ENCODE results near the gene SYNGR2. TPM values are rescaled to one million over a fixed set of nuclear protein-coding genes. Genes with fewer than 3 reads are reported as not detected.
A peak's percentile ranks its signal among the peaks of the same experiment; 100 is the strongest.

SYNGR2 gene
- total RNA-seq, 2 donors from 2014 or later: 133 to 284 TPM

- Histone ChIP-seq H3K36me3 (no peaks in the 10 kb centered on the region), H3K4me3 (no peak overlapping the region), H3K27ac (no peak overlapping the region), H3K27me3 (replicated peaks; ENCODE audit: insufficient read depth) (no peaks in the 10 kb centered on the region), H3K4me1 (replicated peaks) (peaks cover 12% of the 10 kb centered on the region), H3K9me3 (no peaks in the 10 kb centered on the region)
- 85% methylated on average over 29 of the region's 30 CpGs for WGBS
- TF ChIP-seq POLR2AphosphoS5 (IDR thresholded peaks at IDR 0.05): no peak
- no peak for TF ChIP-seq CTCF (IDR thresholded peaks at IDR 0.05)
- no peak for TF ChIP-seq POLR2A (IDR thresholded peaks at IDR 0.05)
- intact Hi-C loops (cut with DNase I): no loop called here
- DNase-seq (ENCODE audit: low spot score): no peak
Observed at GRCh38 chr17:78124081-78124835, 44.1 kb upstream of the SYNGR2 start.

- Histone ChIP-seq H3K27ac (peak overlapping the region in 1 of 2 donors; percentile 38), H3K27me3 (replicated peaks; ENCODE audit: insufficient read depth) (no peaks in the 10 kb centered on the region), H3K4me1 (replicated peaks) (peaks cover 12% of the 10 kb centered on the region), H3K36me3 (no peaks in the 10 kb centered on the region), H3K9me3 (no peaks in the 10 kb centered on the region), H3K4me3 (no peak overlapping the region)
- intact Hi-C loops (cut with DNase I): no loop called here
- DNase-seq (ENCODE audit: low spot score): no peak
- WGBS: 86% methylated on average over 8 of the region's 12 CpGs
- TF ChIP-seq CTCF (IDR thresholded peaks at IDR 0.05): no peak
- no peak for TF ChIP-seq POLR2A (IDR thresholded peaks at IDR 0.05)
- no peak for TF ChIP-seq POLR2AphosphoS5 (IDR thresholded peaks at IDR 0.05)
Observed at GRCh38 chr17:78124836-78125137, 43.6 kb upstream of the SYNGR2 start.

GRCh38 chr17:78125138-78125913, 43.1 kb upstream of the SYNGR2 start:
- Histone ChIP-seq H3K27ac (peak overlapping the region in 1 of 2 donors; percentile 38), H3K36me3 (no peaks in the 10 kb centered on the region), H3K9me3 (no peaks in the 10 kb centered on the region), H3K4me3 (no peak overlapping the region), H3K27me3 (replicated peaks; ENCODE audit: insufficient read depth) (no peaks in the 10 kb centered on the region), H3K4me1 (replicated peaks) (peaks cover 12% of the 10 kb centered on the region)
- DNase-seq (ENCODE audit: low spot score): no peak
- TF ChIP-seq POLR2AphosphoS5 (IDR thresholded peaks at IDR 0.05) (no peak), POLR2A (IDR thresholded peaks at IDR 0.05) (no peak), CTCF (IDR thresholded peaks at IDR 0.05) (no peak)
- WGBS: 82% methylated on average over 33 of the region's 39 CpGs
- intact Hi-C loops (cut with DNase I): no loop called here

- TF ChIP-seq POLR2AphosphoS5 (IDR thresholded peaks at IDR 0.05): no peak
- no peak for TF ChIP-seq CTCF (IDR thresholded peaks at IDR 0.05)
- no peak for TF ChIP-seq POLR2A (IDR thresholded peaks at IDR 0.05)
- Histone ChIP-seq H3K27ac (peak overlapping the region in 1 of 2 donors; percentile 90), H3K4me1 (replicated peaks) (peaks cover 12% of the 10 kb centered on the region), H3K4me3 (no peak overlapping the region), H3K9me3 (no peaks in the 10 kb centered on the region), H3K36me3 (no peaks in the 10 kb centered on the region), H3K27me3 (replicated peaks; ENCODE audit: insufficient read depth) (no peaks in the 10 kb centered on the region)
- intact Hi-C loops (cut with DNase I): no loop called here
- DNase-seq (ENCODE audit: low spot score): no peak
- WGBS: 84% methylated on average over 14 of the region's 25 CpGs
Observed at GRCh38 chr17:78125976-78126894, 42.1 kb upstream of the SYNGR2 start.

Data from prostate gland (tissue), 2 donors.